Measurements from ENCODE around the gene CRTC3.

Gene CRTC3

DNA sequence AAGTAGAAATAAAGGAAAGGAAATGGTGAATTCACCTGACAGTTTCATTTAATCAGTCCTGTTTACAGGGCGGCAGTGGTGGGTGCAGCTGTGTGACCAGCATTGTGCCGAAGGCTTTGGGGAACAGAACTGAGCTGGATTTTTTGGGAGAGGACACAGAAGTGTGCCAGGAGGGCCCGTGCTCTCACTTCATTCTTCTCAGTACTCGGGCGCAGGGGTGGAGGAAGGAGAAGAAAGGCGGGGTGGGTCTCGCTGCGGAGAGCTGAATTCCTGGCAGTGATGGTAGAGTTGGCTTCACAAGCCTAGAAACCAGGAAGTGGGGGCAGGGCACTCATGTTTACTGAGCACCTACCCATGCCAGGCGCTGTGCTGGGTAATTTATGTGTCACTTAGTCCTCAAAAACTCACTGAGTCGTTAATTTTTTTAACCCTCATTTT lies 64.6 kb downstream of the CRTC3 start:
- DNase-seq (ENCODE audit: low read depth) = peak; percentile 72

GRCh38 chr15:90595763-90596155 lies 66.0 kb downstream of the CRTC3 start:
- no peak for DNase-seq (ENCODE audit: low read depth)

- DNase-seq (ENCODE audit: low read depth) = no peak
Observed at GRCh38 chr15:90596943-90597342, 67.2 kb downstream of the CRTC3 start.

DNA sequence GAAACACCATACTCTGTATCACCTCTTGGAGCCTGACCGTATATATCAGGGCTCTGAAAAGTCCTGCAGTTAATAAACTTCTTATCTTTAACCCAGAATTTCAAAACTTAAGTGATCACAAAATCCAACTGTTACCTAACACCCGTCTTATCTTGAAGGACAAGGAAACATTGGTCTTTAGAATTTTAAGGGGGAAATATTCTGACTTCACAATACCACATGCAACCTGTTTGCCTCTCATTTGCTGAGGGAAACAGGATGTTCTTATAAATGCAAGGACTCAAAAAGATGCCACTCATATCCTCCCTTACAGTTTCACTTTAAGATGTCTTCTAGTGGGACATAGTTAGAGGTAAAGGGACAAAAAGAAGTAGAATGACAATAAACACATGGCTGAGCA lies 67.9 kb downstream of the CRTC3 start:
- no peak for DNase-seq (ENCODE audit: low read depth)

DNA sequence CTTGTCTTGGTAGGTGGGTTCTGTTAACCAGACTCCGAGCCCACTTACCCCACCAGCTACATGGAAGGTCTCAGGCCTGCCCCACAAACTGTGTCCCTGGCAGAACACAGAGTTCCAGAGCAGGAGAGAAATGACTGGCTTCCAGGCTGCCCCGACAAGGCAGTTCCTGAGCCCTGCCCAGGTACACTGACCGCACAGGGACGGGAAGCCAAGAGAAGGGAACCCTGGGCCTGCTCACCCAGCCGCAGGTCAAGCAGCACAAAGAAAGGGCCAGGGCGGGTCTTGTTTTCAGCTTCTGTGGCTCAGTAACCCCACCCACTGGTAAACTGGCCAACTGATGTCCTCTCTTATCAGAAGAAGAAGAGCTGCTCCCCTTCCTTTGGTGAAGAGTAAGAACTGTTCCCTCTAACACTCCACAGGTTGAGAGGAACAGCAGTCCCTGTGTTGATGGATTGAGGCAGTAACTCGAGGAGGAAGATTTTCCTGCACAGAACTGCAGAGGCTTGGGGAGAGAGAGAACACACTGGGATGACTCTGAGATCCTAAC lies 68.4 kb downstream of the CRTC3 start:
- no peak for DNase-seq (ENCODE audit: low read depth)

GRCh38 chr15:90598679-90599078 lies 69.0 kb downstream of the CRTC3 start:
- no peak for DNase-seq (ENCODE audit: low read depth)

DNA sequence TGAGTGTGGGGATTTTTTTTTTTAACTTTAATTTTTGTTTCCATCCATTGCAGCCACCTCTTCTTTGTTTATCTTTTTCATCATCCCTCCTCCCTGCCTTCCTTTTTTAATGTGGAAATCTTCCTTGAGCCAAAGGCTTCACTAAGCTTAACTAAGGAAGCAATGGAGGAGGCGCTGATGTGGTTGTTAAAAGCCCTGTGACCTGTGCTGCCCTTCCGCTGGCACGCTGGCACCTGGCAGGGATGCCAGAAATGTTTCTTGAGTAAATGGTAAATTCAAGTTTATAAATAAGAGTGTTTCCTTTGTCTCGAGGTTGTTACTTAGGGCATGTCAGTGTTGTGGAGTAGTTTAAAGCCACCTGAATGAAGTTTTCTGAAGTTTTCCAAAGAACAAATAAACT lies 69.4 kb downstream of the CRTC3 start:
- no peak for DNase-seq (ENCODE audit: low read depth)

- no peak for DNase-seq (ENCODE audit: low read depth)
Observed at GRCh38 chr15:90599644-90600043, 69.9 kb downstream of the CRTC3 start.

GRCh38 chr15:90600954-90601353 lies 71.2 kb downstream of the CRTC3 start:
- DNase-seq (ENCODE audit: low read depth) = no peak

DNA sequence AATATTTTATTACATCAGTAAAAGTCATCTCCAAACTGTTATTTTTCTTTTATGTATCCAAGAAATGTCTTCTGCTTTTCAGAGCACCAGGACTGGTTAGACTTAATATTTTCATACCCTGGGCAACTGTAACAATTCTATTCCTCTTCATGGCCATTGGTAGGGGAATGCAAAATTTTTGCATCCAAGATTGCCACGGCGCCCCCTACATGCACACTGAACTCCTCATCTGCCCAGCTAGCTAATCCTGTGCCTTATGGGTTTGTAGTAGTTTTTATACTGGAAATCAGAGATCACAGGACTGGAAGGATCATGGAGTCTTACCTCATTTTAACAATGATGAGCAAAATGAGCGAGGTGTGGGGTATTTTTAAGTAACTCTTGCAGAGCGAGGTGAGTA lies 74.2 kb downstream of the CRTC3 start:
- peak; percentile 27 for DNase-seq (ENCODE audit: low read depth)

DNA sequence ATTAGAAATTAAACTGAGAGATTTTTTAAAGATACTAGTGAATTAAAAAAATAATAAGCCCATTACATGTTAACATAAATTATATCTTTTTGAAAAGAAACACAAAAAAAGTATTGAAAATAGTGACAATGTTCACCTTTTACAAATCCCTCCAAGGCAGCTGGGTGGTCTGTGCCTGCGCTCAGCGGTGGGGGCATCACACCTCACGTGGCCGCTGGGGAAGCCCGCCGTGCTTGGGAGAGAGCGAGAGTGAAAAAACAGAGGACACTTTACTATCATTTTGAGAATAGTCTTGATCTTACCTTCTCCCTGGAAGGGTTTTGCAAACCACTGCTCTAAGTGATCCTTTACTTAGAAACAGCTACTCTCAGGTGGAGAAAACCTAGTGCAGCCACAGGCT lies 76.9 kb downstream of the CRTC3 start:
- DNase-seq (ENCODE audit: low read depth) = no peak

GRCh38 chr15:90607361-90607760 lies 77.6 kb downstream of the CRTC3 start:
- DNase-seq (ENCODE audit: low read depth) = no peak

- no peak for DNase-seq (ENCODE audit: low read depth)
Observed at GRCh38 chr15:90609242-90610180, 79.8 kb downstream of the CRTC3 start.

DNA sequence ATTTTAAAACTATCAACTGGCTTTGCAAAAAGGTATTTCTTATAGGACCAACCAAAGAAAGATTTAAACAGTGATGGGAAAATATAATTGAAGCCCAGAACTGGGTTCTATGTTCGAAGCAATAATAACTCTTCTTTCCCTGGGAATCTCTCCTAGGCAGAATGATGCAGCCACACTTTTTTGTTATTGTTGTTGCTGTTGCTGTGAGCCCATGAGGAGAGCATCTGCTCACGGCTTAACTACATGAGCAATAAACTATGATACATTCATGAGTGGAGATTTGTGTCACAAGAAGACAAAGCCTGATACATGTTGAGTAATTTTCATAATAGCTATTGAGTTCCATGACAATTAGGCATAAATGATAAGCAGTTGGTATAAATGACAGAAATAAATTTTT lies 80.5 kb downstream of the CRTC3 start:
- DNase-seq (ENCODE audit: low read depth) = no peak

DNA sequence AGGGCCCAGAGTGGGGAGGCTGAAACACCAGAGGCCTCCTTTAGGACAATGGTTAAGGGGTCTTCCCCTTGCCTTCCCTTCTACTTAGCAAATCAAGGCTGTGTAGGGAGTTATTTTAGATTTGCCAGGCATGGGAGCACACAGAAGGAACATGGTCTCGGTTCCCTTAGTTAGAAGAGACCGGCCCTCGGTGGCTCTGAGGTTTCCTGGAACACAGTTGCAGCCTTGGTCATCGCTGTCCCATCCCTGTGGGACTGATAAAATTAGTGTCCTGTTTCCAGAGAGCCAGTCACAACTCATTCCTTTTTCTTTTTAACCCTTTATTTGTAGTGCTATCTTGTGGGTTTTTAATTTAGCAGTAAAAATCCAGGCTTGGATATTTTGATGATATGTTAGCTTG lies 81.4 kb downstream of the CRTC3 start:
- no peak for DNase-seq (ENCODE audit: low read depth)

DNA sequence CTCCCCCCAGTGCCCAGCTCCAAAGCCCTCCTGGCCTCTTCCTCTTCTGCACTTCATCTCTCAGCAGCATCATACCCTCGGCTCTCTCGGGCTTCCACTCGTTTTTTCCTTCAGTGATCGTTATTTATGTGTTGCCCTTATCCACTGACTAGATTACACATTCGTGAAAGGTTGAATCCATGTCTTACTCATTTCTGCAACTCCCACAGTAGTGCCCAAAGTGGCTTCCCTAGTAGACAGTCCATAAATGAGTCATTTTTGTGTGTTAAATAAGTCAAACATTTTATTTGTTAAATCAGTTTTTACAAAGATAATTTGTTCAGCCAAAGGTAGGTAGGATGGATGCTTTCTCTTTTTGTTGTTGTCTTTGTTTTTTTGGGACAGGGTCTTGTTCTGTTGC lies 87.4 kb downstream of the CRTC3 start:
- no peak for DNase-seq (ENCODE audit: low read depth)

- no peak for DNase-seq (ENCODE audit: low read depth)
Observed at GRCh38 chr15:90617668-90618097, 88.0 kb downstream of the CRTC3 start.

GRCh38 chr15:90618330-90619125 lies 88.8 kb downstream of the CRTC3 start:
- DNase-seq (ENCODE audit: low read depth) = no peak

DNA sequence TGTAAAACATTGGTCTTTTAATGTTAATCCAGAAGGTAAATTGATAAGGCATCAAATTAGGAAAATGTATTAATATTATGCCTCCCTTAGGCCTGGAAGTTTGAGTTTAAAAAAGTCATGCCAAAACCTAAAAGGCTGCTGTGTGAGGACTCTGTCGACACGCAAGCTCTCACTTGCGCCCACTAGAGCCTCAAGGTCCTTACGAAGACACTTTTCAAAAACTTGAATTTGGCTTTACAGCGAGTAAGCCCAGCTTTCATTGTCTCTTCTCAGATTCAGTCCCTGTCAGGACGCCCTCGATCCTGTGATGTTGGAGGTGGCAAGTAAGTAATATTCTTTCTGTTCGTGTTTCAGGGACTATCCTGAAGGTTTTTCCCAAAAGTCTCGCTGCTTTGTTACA lies 89.7 kb downstream of the CRTC3 start:
- no peak for DNase-seq (ENCODE audit: low read depth)

DNA sequence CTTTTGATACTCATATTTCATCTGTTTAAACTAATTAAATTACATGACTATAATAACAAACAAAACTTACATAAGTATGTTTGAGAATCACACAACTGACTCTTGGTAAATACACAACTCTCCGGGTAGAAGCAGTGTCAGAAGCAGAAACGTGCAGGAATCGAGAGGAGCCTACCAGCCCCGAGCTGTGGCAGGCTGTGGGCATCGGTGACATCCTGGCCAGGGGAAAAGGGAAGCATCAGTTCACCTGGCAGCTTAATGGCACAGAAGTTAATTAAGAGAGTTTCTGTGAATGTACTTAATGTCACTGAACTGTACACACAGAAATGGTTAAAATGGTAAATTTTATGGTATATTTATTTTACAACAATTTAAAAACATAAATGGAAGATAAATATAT lies 90.2 kb downstream of the CRTC3 start:
- DNase-seq (ENCODE audit: low read depth) = no peak

- DNase-seq (ENCODE audit: low read depth) = peak; percentile 15
Observed at GRCh38 chr15:90620379-90621067, 90.8 kb downstream of the CRTC3 start.

DNA sequence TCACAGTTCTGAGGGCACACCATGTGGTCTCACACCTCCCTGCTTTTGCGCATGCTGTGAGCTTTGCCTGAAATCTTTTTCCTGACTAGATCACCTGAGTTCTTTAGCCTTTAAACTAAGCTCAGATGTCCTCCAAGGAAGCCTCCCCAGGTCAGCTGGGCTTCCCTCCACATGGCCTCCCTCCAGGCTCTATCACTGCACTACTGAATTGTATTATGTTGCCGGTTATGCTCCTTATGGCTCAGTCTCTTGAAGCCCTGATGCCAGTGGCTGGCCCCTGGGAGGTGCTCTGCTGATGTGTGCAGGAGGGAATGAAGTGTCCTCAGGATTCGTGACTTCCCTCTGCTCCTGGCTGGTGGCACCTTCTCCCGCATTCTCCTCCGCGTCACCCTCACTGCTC lies 94.1 kb downstream of the CRTC3 start:
- no peak for DNase-seq (ENCODE audit: low read depth)

Measured in activated T-cell treated with anti-CD3 and anti-CD28 coated beads for 48 hours (primary cell).